Motor neuron (in vitro differentiated cells): ENCODE results near the gene APOD. TPM values are rescaled to one million over a fixed set of nuclear protein-coding genes. Genes with fewer than 3 reads are reported as not detected.
"Not testable (repeated sequence)": the region's sequence is repeated elsewhere in the genome, so short reads cannot be mapped to it uniquely, and the experiment has no call there.

ENCODE experiments used
- ATAC-seq, 8 experiments: fragments of 200-7000 bp; cut with Tn5 transposase; replicated peaks in 6 of 8; 2 replicates each; pipeline ENCODE4 v1.8.0; 2021; ENCODE audit warnings: mild to moderate bottlenecking in 8 of 8, moderate library complexity in 8 of 8
- H3K27ac ChIP-seq, 2 donors: fragments of 250-450 bp; sonication (Bioruptor Pico); 2 replicates each; pipeline ENCODE4 v1.9.0; 2021; ENCODE audit warnings: antibody characterized with exemption in 2 of 2, mild to moderate bottlenecking in 2 of 2, moderate library complexity in 1 of 2
- H3K4me1 ChIP-seq, 2 donors: fragments of 250-450 bp; sonication (Bioruptor Pico); replicated peaks in 1 of 2; 2 replicates each; pipeline ENCODE4 v1.6.1; 2021; ENCODE audit warnings: antibody characterized with exemption in 2 of 2, mild to moderate bottlenecking in 2 of 2, moderate library complexity in 1 of 2
- H3K4me3 ChIP-seq, 5 donors: fragments of 250-450 bp; sonication (Bioruptor Pico); 2 replicates each; pipeline ENCODE4 v1.9.0; 2021; ENCODE audit warnings: antibody characterized with exemption in 5 of 5, mild to moderate bottlenecking in 5 of 5, moderate library complexity in 4 of 5
- WGBS, 10 experiments: fragments of 450-650 bp; shearing (Covaris generic); methylation state at CpG; one replicate each; pipeline ENCODE4 v1.0.0; 2022; 5-methylcytosine and 5-hydroxymethylcytosine counted together
- in situ Hi-C, 9 experiments: fragments of 400-800 bp; cut with MboI; loops; one replicate each; pipeline ENCODE4 v1.15.0; 2021; ENCODE audit warnings: low sequenced_read_pairs in 9 of 9, low pct_unique_long_range_greater_than_20kb in 2 of 9; ENCODE audit not compliant: unreplicated experiment in 9 of 9
- total RNA-seq, 8 experiments: library from RNA; unstranded; fragments of 300-600 nt; gene quantifications; 2 replicates each; pipeline versions ENCODE4 v1.2.3 to v1.2.4, GENCODE V29; 2022

The APOD gene
- total RNA-seq, 8 experiments from 2014 or later: 0.17 to 36.7 (median 8.8) TPM; not detected in 1

DNA sequence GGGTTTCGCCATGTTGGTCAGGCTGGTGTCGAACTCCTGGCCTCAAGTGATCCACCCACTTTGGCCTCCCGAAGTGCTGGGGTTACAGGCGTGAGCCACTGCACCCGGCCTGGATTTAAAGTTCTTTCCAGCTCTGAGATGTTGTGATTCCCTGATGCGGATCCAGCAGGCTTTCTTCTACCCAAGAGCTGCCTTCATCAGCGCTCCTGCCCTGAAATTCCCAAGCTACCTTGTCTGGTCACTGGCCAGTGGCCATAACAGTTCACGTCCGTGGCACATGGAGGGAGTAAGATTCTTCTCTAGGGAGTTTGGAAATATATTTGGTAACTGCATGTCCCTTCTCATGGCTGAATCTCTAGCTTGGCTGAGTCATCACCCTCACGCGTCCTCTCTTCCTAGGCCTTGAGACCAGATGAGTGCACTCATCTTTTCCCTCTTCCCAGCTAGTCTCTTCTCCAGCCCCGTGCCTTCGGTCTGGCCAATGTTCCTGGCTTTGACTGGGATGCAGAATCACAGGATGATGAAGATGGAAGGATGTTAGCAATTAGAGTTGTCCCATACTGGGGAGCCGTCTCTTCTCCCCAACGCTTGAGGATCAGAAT is 29.8 kb upstream of the APOD start:
- H3K4me3 ChIP-seq: no peak overlapping the region
- peak in 2 of 8 experiments; percentile 20 to 36 for ATAC-seq
- no peak overlapping the region for H3K27ac ChIP-seq
- H3K4me1 ChIP-seq: no peaks in the 10 kb centered on the region
- in situ Hi-C loops: no loop called here
- 28 to 90% (median 53%) methylated on average over 2 to 4 of the region's 15 CpGs; no CpG with 5 or more reads in 3 of the 10 experiments for WGBS, 10 experiments

GRCh38 chr3:195612075-195612800 is 28.5 kb upstream of the APOD start:
- no peak overlapping the region for H3K4me3 ChIP-seq
- no peak overlapping the region for H3K27ac ChIP-seq
- ATAC-seq: peak in 2 of 8 experiments; percentile 48 to 90
- no peaks in the 10 kb centered on the region for H3K4me1 ChIP-seq
- in situ Hi-C loops: no loop called here
- WGBS, 10 experiments: 21 to 100% (median 82%) methylated on average over 1 to 5 of the region's 8 CpGs; no CpG with 5 or more reads in 3 of the 10 experiments

DNA sequence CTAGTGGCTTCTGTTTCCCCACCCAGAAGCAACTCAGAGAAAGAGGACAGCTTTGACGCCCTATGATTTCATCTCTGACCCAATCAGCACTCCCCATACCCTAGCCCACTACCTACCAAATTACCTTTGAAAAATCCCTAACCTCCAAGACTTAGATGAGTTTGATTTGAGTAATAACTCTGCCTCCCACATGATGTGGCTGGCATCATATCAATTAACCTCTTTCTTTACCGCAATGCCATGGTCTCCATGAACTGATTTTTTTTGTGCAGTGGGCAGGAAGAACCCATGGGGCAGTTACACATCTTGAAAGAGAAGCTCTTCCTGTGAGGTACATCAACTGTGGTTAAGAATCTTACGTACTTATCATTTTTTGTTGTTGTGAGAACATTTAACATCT is 25.5 kb upstream of the APOD start:
- in situ Hi-C loops: no loop called here
- 53 to 100% (median 90%) methylated on average over 1 to 3 of the region's 3 CpGs for WGBS, 10 experiments

GRCh38 chr3:195601785-195602184 is 18.0 kb upstream of the APOD start:
- peak in 3 of 8 experiments; percentile 49 to 65 (median 62) for ATAC-seq
- in situ Hi-C loops, H3K4me1 ChIP-seq, H3K4me3 ChIP-seq, H3K27ac ChIP-seq: not testable (repeated sequence)
- WGBS, 10 experiments: 25 to 100% (median 60%) methylated on average over 1 to 2 of the region's 2 CpGs; no CpG with 5 or more reads in 2 of the 10 experiments

More for the DNA sequence above, 25.5 kb upstream of the APOD start:
- Histone ChIP-seq H3K27ac (no peak overlapping the region), H3K4me1 (no peaks in the 10 kb centered on the region), H3K4me3 (no peak overlapping the region)
- no peak for ATAC-seq

- Histone ChIP-seq H3K4me1 (no peaks in the 10 kb centered on the region), H3K4me3 (no peak overlapping the region), H3K27ac (no peak overlapping the region)
- in situ Hi-C loops: no loop called here
- WGBS, 10 experiments: 13 to 100% (median 70%) methylated on average over 1 to 2 of the region's 2 CpGs; no CpG with 5 or more reads in 5 of the 10 experiments
- ATAC-seq: peak in 3 of 8 experiments; percentile 11 to 54 (median 52)
Measured at GRCh38 chr3:195601382-195601781, 17.6 kb upstream of the APOD start.

GRCh38 chr3:195599926-195600325 is 16.2 kb upstream of the APOD start:
- H3K27ac ChIP-seq, H3K4me3 ChIP-seq, in situ Hi-C loops, H3K4me1 ChIP-seq, ATAC-seq: not testable (repeated sequence)
- no CpG with 5 or more reads among the region's 23 CpGs for WGBS, 10 experiments

- in situ Hi-C loops, H3K27ac ChIP-seq, ATAC-seq, H3K4me1 ChIP-seq, H3K4me3 ChIP-seq: not testable (repeated sequence)
- 67 to 100% methylated on average over 1 of the region's 24 CpGs; no CpG with 5 or more reads in 8 of the 10 experiments for WGBS, 10 experiments
Measured at GRCh38 chr3:195599516-195599915, 15.8 kb upstream of the APOD start.

DNA sequence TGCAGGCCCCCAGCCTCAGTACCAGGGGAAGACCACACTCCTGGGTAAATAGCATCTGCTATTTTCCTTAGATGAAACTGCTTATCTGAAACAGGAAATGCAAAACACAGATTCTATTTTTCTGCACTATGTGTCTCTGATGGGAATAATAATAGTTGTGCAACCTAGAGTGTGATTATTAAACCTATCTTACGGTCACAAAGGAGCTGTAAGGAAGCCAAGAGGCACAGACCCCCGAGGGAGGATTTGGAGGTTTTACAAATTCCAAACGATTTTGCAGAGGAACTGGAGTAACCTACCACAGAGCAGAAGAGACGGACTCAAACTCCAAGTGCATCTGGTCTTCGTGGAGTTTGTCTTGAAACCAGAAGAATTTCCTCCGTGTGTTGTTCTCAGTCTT is 14.1 kb upstream of the APOD start:
- WGBS, 10 experiments: 20 to 81% (median 63%) methylated on average over 1 to 6 of the region's 6 CpGs
- in situ Hi-C loops: no loop called here
- H3K4me1 ChIP-seq: no peaks in the 10 kb centered on the region
- ATAC-seq: no peak
- H3K27ac ChIP-seq: no peak overlapping the region
- H3K4me3 ChIP-seq: no peak overlapping the region

DNA sequence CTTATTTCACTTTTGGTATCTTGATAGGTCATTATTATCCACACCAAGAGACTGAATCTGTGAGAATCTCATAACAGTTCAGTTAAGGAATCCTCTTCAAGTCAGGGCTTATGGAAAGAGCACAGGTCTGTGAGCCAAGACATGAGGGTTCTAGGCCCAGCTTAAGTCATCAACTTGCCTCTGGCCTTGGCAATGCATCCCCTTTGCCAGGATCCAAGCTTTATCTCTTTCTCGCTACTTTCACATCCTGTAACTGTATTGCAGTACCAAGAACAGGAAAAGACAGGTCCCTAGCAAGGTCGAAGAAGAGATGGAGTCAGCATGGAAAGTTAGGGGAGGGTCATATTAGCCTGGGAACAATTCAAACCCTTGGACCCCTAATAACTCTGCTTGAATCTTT is 13.5 kb upstream of the APOD start:
- H3K4me3 ChIP-seq: no peak overlapping the region
- no peak overlapping the region for H3K27ac ChIP-seq
- in situ Hi-C loops: no loop called here
- no peaks in the 10 kb centered on the region for H3K4me1 ChIP-seq
- 20 to 100% (median 79%) methylated on average over 1 to 2 of the region's 2 CpGs for WGBS, 10 experiments
- no peak for ATAC-seq

GRCh38 chr3:195596765-195597171 is 13.0 kb upstream of the APOD start:
- no peak for ATAC-seq
- 70 to 100% (median 92%) methylated on average over 1 to 2 of the region's 3 CpGs; no CpG with 5 or more reads in 5 of the 10 experiments for WGBS, 10 experiments
- in situ Hi-C loops: no loop called here
- Histone ChIP-seq H3K4me3 (no peak overlapping the region), H3K4me1 (no peaks in the 10 kb centered on the region), H3K27ac (no peak overlapping the region)

GRCh38 chr3:195595785-195596531 is 12.2 kb upstream of the APOD start:
- Histone ChIP-seq H3K4me3 (no peak overlapping the region), H3K27ac (no peak overlapping the region), H3K4me1 (no peaks in the 10 kb centered on the region)
- no peak for ATAC-seq
- WGBS, 10 experiments: 56 to 100% (median 65%) methylated on average over 1 to 5 of the region's 8 CpGs; no CpG with 5 or more reads in 2 of the 10 experiments
- in situ Hi-C loops: no loop called here

- Histone ChIP-seq H3K4me1 (no peaks in the 10 kb centered on the region), H3K4me3 (no peak overlapping the region), H3K27ac (no peak overlapping the region)
- in situ Hi-C loops: no loop called here
- ATAC-seq: peak in 1 of 8 experiments; percentile 51
- WGBS, 10 experiments: 0 to 80% (median 63%) methylated on average over 1 to 2 of the region's 2 CpGs; no CpG with 5 or more reads in 2 of the 10 experiments
Measured at GRCh38 chr3:195591852-195592251, 8.1 kb upstream of the APOD start.

GRCh38 chr3:195591220-195591619 is 7.5 kb upstream of the APOD start:
- WGBS, 10 experiments: 0 to 83% (median 40%) methylated on average over 1 to 5 of the region's 6 CpGs; no CpG with 5 or more reads in 3 of the 10 experiments
- Histone ChIP-seq H3K27ac (no peak overlapping the region), H3K4me3 (no peak overlapping the region), H3K4me1 (no peaks in the 10 kb centered on the region)
- in situ Hi-C loops: no loop called here
- peak in 2 of 8 experiments; percentile 26 to 39 for ATAC-seq
